Astrocyte of the cerebellum (primary cell): Measurements from ENCODE around the gene SPRR2A.

Experiments used
- DNase-seq: peaks from one replicate; pipeline ENCODE4 v3.0.0-alpha.2; 2011; ENCODE audit warnings: low read depth
- H3K4me3 ChIP-seq: 2 replicates; pipeline ENCODE4 v1.5.1; 2011; ENCODE audit warnings: mild to moderate bottlenecking, low read depth, low read length, moderate library complexity
- CTCF ChIP-seq: IDR thresholded peaks from 2 replicates; pipeline ENCODE4 v1.5.1; 2012; ENCODE audit warnings: low read length, low read depth, moderate library complexity, mild to moderate bottlenecking; ENCODE audit errors: missing control alignments
- in situ Hi-C: cut with HindIII; loops from 2 replicates; pipeline ENCODE4 v1.10.0; 2017; ENCODE audit warnings: low sequenced_read_pairs

SPRR2A gene

GRCh38 chr1:153057375-153057774, at the start of gene SPRR2A:
Gene SPRR2A (minus strand): TSS chr1:153057512. CDS start chr1:153056735, 777 bp downstream.
- in situ Hi-C loops: no loop called here
- TF ChIP-seq CTCF: no peak
- DNase-seq: no peak
- H3K4me3 ChIP-seq: no peak within 1 kb of the TSS

GRCh38 chr1:153100245-153100644, 42.9 kb upstream of the SPRR2A start:
- no peak for DNase-seq
- no peak for TF ChIP-seq CTCF
- no peak overlapping the region for H3K4me3 ChIP-seq
- in situ Hi-C loops: no loop called here

- H3K4me3 ChIP-seq: no peak overlapping the region
- in situ Hi-C loops: no loop called here
- TF ChIP-seq CTCF: no peak
- DNase-seq: no peak
Observed at GRCh38 chr1:153099461-153100045, 42.2 kb upstream of the SPRR2A start.

- in situ Hi-C loops: no loop called here
- no peak overlapping the region for H3K4me3 ChIP-seq
- TF ChIP-seq CTCF: no peak
- no peak for DNase-seq
Observed at GRCh38 chr1:153095764-153096163, 38.5 kb upstream of the SPRR2A start.

- TF ChIP-seq CTCF: no peak
- DNase-seq: no peak
- in situ Hi-C loops: no loop called here
- H3K4me3 ChIP-seq: no peak within 1 kb of the TSS
Observed at GRCh38 chr1:153094426-153094825, 37.1 kb upstream of the SPRR2A start, which contains the start of gene SPRR2E. Gene SPRR2E (minus strand): TSS chr1:153094526. CDS start chr1:153093751, 775 bp downstream.

- DNase-seq: no peak
- in situ Hi-C loops: no loop called here
- no peak for TF ChIP-seq CTCF
- H3K4me3 ChIP-seq: no peak overlapping the region
Observed at GRCh38 chr1:153087652-153088051, 30.3 kb upstream of the SPRR2A start.

GRCh38 chr1:153081736-153082135, 24.4 kb upstream of the SPRR2A start:
- TF ChIP-seq CTCF: no peak
- no peak for DNase-seq
- H3K4me3 ChIP-seq: no peak overlapping the region
- in situ Hi-C loops: no loop called here
